ENCODE data around the gene ZNF827.

GRCh38 chr4:145876531-145877180 is 62.0 kb downstream of the ZNF827 start:
- TF ChIP-seq POLR2A (IDR thresholded peaks at IDR 0.05), result no peak
- no peak for TF ChIP-seq POLR2AphosphoS5 (IDR thresholded peaks at IDR 0.05)
